HCT116 (cell line): ENCODE results near the gene MAB21L3. TPM values are rescaled to one million over a fixed set of nuclear protein-coding genes. Genes with fewer than 3 reads are reported as not detected.

ENCODE experiments used
- ATAC-seq: fragments of 200-7000 bp; cut with Tn5 transposase; 2 replicates; pipeline ENCODE4 v1.9.1; 2020; ENCODE audit warnings: mild to moderate bottlenecking, moderate library complexity
- BruUV-seq: library from RNA; stranded (reverse); fragments of 400-500 nt; replicated peaks from 2 replicates; lab custom pipeline; 2021; lab: Mats Ljungman, UMichigan
- CTCF ChIA-PET: fragments of 300-600 bp; sonication (Branson Sonifier 250); formaldehyde crosslinking; loops from one replicate; lab custom pipeline; 2021; ENCODE audit warnings: antibody characterized with exemption; lab: Charles Lee
- POLR2A ChIA-PET: fragments of 300-600, 350-600 bp; sonication (Branson Sonifier 250); formaldehyde crosslinking; loops from one replicate; lab custom pipeline; 2021; ENCODE audit warnings: antibody characterized with exemption; lab: Charles Lee
- RAD21 ChIA-PET, 2 experiments: fragments of 300-600 bp; sonication (Branson Sonifier 250); formaldehyde crosslinking; loops; one replicate each; lab custom pipeline; 2023; ENCODE audit warnings: low total read pairs in 2 of 2; ENCODE audit not compliant: uncharacterized antibody in 2 of 2, unreplicated experiment in 2 of 2, low non-redundant PET in 1 of 2; lab: Charles Lee
- DNase-seq: peaks from one replicate; pipeline ENCODE4 v3.0.0-alpha.2; 2010; ENCODE audit warnings: low read depth, low spot score
- H2AFZ ChIP-seq: fragments of 200-600 bp; shearing (Covaris generic), sonication (generic); 2 replicates; pipeline ENCODE4 v1.6.1; 2017; ENCODE audit warnings: low read depth, mixed run types, mixed read lengths, antibody characterized with exemption, low read length; ENCODE audit not compliant: poor library complexity, severe bottlenecking
- H3K27ac ChIP-seq: 2 replicates; pipeline ENCODE4 v1.5.1; 2012; ENCODE audit warnings: low read depth, low read length
- H3K27me3 ChIP-seq: fragments of 200-600 bp; sonication (generic); 2 replicates; pipeline ENCODE4 v1.6.1; 2016; ENCODE audit warnings: mixed run types, low read length, mixed read lengths; ENCODE audit not compliant: insufficient read depth
- H3K36me3 ChIP-seq, 2 experiments: fragments of 200-500 bp in 1 of 2; fragments of 200-600 bp in 1 of 2; sonication (Bioruptor generic) in 1 of 2; sonication (generic) in 1 of 2; 2 replicates each; pipeline versions ENCODE4 v1.5.1 to v1.6.1; 2014 to 2016; ENCODE audit warnings: low read length in 2 of 2, inconsistent platforms in 1 of 2, mixed read lengths in 1 of 2, mixed run types in 1 of 2; ENCODE audit not compliant: insufficient read depth in 2 of 2, control insufficient read depth in 1 of 2
- H3K4me1 ChIP-seq, 2 experiments: fragments of 200-600 bp in 1 of 2; sonication (generic) in 1 of 2; 2 replicates each; pipeline versions ENCODE4 v1.5.1 to v1.6.1; 2012 to 2017; ENCODE audit warnings: low read length in 2 of 2, inconsistent platforms in 1 of 2, mild to moderate bottlenecking in 1 of 2, mixed read lengths in 1 of 2, mixed run types in 1 of 2, moderate library complexity in 1 of 2; ENCODE audit not compliant: insufficient read depth in 2 of 2, control insufficient read depth in 1 of 2
- H3K4me2 ChIP-seq: fragments of 200-600 bp; sonication (generic); 2 replicates; pipeline ENCODE4 v1.6.1; 2017; ENCODE audit warnings: mixed run types, low read length, mixed read lengths
- H3K4me3 ChIP-seq, 2 experiments: fragments of 200-600 bp in 1 of 2; sonication (generic) in 1 of 2; replicated peaks in 1 of 2; 2 replicates each; pipeline ENCODE4 v1.5.1; 2011 to 2016; ENCODE audit warnings: low read length in 2 of 2, control low read depth in 1 of 2, low read depth in 1 of 2, mild to moderate bottlenecking in 1 of 2, mixed read lengths in 1 of 2, mixed run types in 1 of 2
- H3K79me2 ChIP-seq: fragments of 200-600 bp; sonication (generic); 2 replicates; pipeline ENCODE4 v1.6.1; 2017; ENCODE audit warnings: mild to moderate bottlenecking, mixed run types, low read length, moderate library complexity, mixed read lengths; ENCODE audit not compliant: insufficient read depth
- H3K9ac ChIP-seq: fragments of 200-600 bp; sonication (generic); 2 replicates; pipeline ENCODE4 v1.6.1; 2016; ENCODE audit warnings: low read length, mixed read lengths
- H3K9me2 ChIP-seq: fragments of 200-600 bp; sonication (generic), shearing (Covaris generic); 2 replicates; pipeline ENCODE4 v1.6.1; 2017; ENCODE audit warnings: mixed run types, mild to moderate bottlenecking, moderate library complexity; ENCODE audit not compliant: insufficient read depth
- H3K9me3 ChIP-seq, 2 experiments: fragments of 200-500 bp in 1 of 2; fragments of 200-600 bp in 1 of 2; sonication (Bioruptor generic) in 1 of 2; sonication (generic) in 1 of 2; 2 replicates each; pipeline ENCODE4 v1.6.1; 2014 to 2017; ENCODE audit warnings: low read length in 2 of 2, mixed read lengths in 2 of 2, inconsistent platforms in 1 of 2, low read depth in 1 of 2, mild to moderate bottlenecking in 1 of 2, mixed run types in 1 of 2, moderate library complexity in 1 of 2; ENCODE audit not compliant: control insufficient read depth in 1 of 2, insufficient read depth in 1 of 2
- H4K20me1 ChIP-seq: fragments of 200-600 bp; sonication (generic), shearing (Covaris generic); 2 replicates; pipeline ENCODE4 v1.6.1; 2017; ENCODE audit warnings: mixed run types, mild to moderate bottlenecking, moderate library complexity; ENCODE audit not compliant: insufficient read depth
- ATF3 ChIP-seq: IDR thresholded peaks from 2 replicates; pipeline ENCODE4 v1.6.1; 2012
- CBX3 ChIP-seq: IDR thresholded peaks from 2 replicates; pipeline ENCODE4 v1.6.1; 2012; ENCODE audit warnings: low read depth
- CEBPB ChIP-seq: IDR thresholded peaks from 2 replicates; pipeline ENCODE4 v1.6.1; 2012; ENCODE audit warnings: low read depth
- EZH2 ChIP-seq: fragments of 200-600 bp; sonication (generic); IDR thresholded peaks from 2 replicates; pipeline ENCODE4 v1.6.1; 2017; ENCODE audit warnings: antibody characterized with exemption, mixed run types
- FOSL1 ChIP-seq: IDR thresholded peaks from 2 replicates; pipeline ENCODE4 v1.6.1; 2012; ENCODE audit warnings: low read depth
- POLR2A ChIP-seq: IDR thresholded peaks from 2 replicates; pipeline ENCODE4 v1.7.0; 2011; ENCODE audit warnings: borderline replicate concordance; ENCODE audit not compliant: insufficient read depth, insufficient read length; ENCODE audit errors: extremely low read depth
- POLR2AphosphoS5 ChIP-seq: IDR thresholded peaks from 2 replicates; pipeline ENCODE4 v1.6.1; 2011; ENCODE audit warnings: mild to moderate bottlenecking, low read depth, low read length, moderate library complexity
- SP1 ChIP-seq: IDR thresholded peaks from 2 replicates; pipeline ENCODE4 v1.6.1; 2012; ENCODE audit warnings: low read depth
- TCF7L2 ChIP-seq: IDR thresholded peaks from 2 replicates; pipeline ENCODE4 v1.7.0; 2011; ENCODE audit warnings: borderline replicate concordance, inconsistent platforms; ENCODE audit not compliant: insufficient read depth, insufficient read length; ENCODE audit errors: extremely low read depth
- intact Hi-C: fragments of 100-400 bp; cut with micrococcal nuclease; formaldehyde crosslinking; loops from 2 replicates; pipeline ENCODE4 v1.10.0; 2022
- total RNA-seq: library from RNA; stranded (reverse); gene quantifications from one replicate; pipeline ENCODE4 v1.2.1, GENCODE V29; 2021; ENCODE audit not compliant: unreplicated experiment

MAB21L3 gene
- total RNA-seq, 1 experiment from 2014 or later, result not detected

GRCh38 chr1:116125758-116126157, 14.6 kb downstream of the MAB21L3 start (continued):
- no peak for TF ChIP-seq POLR2AphosphoS5
- TF ChIP-seq POLR2A, result no peak
- no peak for TF ChIP-seq TCF7L2
- TF ChIP-seq CBX3, result no peak
- no peak for TF ChIP-seq ATF3
- TF ChIP-seq SP1, result no peak
- no peak for TF ChIP-seq EZH2

- Histone ChIP-seq H3K9me2 (no peaks in the 10 kb centered on the region), H3K4me1 (peaks cover 0 to 7% of the 10 kb centered on the region in 2 experiments; a peak in 2 of 4 replicates), H4K20me1 (no peaks in the 10 kb centered on the region), H2AFZ (no peak overlapping the region), H3K27me3 (0 out of 2 replicates have a peak, but pooled peaks cover 4% of the 10 kb centered on the region), H3K9ac (no peak overlapping the region), H3K4me3 (no peak overlapping the region), H3K36me3 (no peaks in the 10 kb centered on the region), H3K9me3 (no peaks in the 10 kb centered on the region), H3K79me2 (no peaks in the 10 kb centered on the region), H3K4me2 (no peak overlapping the region), H3K27ac (no peak overlapping the region)
- TF ChIP-seq CEBPB (no peak), TCF7L2 (no peak), FOSL1 (no peak)
- no peak for ATAC-seq
- RAD21 ChIA-PET, result no interaction called here
- intact Hi-C loops, result no loop called here
- POLR2A ChIA-PET, result no interaction called here
- CTCF ChIA-PET, result no interaction called here
- no peak for DNase-seq
- no TSS peak for BruUV-seq
Observed at GRCh38 chr1:116126281-116126680, 15.1 kb downstream of the MAB21L3 start.
